CD4-positive, alpha-beta T cell (primary cell): Measurements from ENCODE around the gene EEIG1. TPM values are rescaled to one million over a fixed set of nuclear protein-coding genes. Genes with fewer than 3 reads are reported as not detected.

Experiments used
- ATAC-seq: fragments of 200-7000 bp; cut with Tn5 transposase; one replicate; pipeline ENCODE4 v1.10.0; 2022; ENCODE audit warnings: mild to moderate bottlenecking; ENCODE audit not compliant: poor library complexity
- CTCF ChIA-PET: fragments of 350-600 bp; sonication (Branson Sonifier 250); formaldehyde crosslinking; loops from one replicate; lab custom pipeline; 2021; ENCODE audit warnings: antibody characterized with exemption, inconsistent platforms; lab: Charles Lee
- POLR2A ChIA-PET: fragments of 350-600 bp; sonication (Branson Sonifier 250); formaldehyde crosslinking; loops from one replicate; lab custom pipeline; 2021; ENCODE audit warnings: antibody characterized with exemption, inconsistent platforms; lab: Charles Lee
- DNase-seq, 14 experiments: peaks; one replicate each; pipeline ENCODE4 v3.0.0-alpha.2; 2013 to 2020; ENCODE audit warnings: mixed read lengths in 2 of 14
- H3K27ac ChIP-seq, 2 donors: one replicate each; pipeline versions ENCODE4 v1.5.1 to v1.7.0; 2013; ENCODE audit warnings: low read length in 2 of 2, low read depth in 1 of 2, mild to moderate bottlenecking in 1 of 2
- H3K27me3 ChIP-seq, 2 experiments: 1 replicate in 1 of 2; 2 replicates in 1 of 2; pipeline versions ENCODE4 v1.6.1 to v1.7.0; 2013; ENCODE audit warnings: low read length in 2 of 2, control low read depth in 1 of 2, mild to moderate bottlenecking in 1 of 2, moderate library complexity in 1 of 2; ENCODE audit not compliant: insufficient read depth in 2 of 2, control insufficient read depth in 1 of 2
- H3K36me3 ChIP-seq: one replicate; pipeline ENCODE4 v1.6.1; 2013; ENCODE audit warnings: low read length, control low read depth; ENCODE audit not compliant: insufficient read depth
- H3K4me1 ChIP-seq: one replicate; pipeline ENCODE4 v1.6.1; 2013; ENCODE audit warnings: low read length, control low read depth; ENCODE audit not compliant: insufficient read depth
- H3K4me3 ChIP-seq: one replicate; pipeline ENCODE4 v1.5.1; 2013; ENCODE audit warnings: mild to moderate bottlenecking, low read length, moderate library complexity
- H3K9me3 ChIP-seq, 2 experiments: 1 replicate in 1 of 2; 2 replicates in 1 of 2; pipeline versions ENCODE4 v1.6.1 to v1.7.0; 2013; ENCODE audit warnings: low read length in 2 of 2, mild to moderate bottlenecking in 2 of 2, control low read depth in 1 of 2, moderate library complexity in 1 of 2; ENCODE audit not compliant: control insufficient read depth in 1 of 2, insufficient read depth in 1 of 2
- H3K27ac Mint-ChIP-seq: one replicate; pipeline ENCODE4 v1.8.0; 2020; ENCODE audit warnings: mixed read lengths
- H3K27me3 Mint-ChIP-seq: one replicate; pipeline ENCODE4 v1.8.0; 2021; ENCODE audit warnings: mixed read lengths
- H3K36me3 Mint-ChIP-seq: one replicate; pipeline ENCODE4 v1.8.0; 2021; ENCODE audit warnings: low read depth, mixed read lengths
- H3K4me1 Mint-ChIP-seq: one replicate; pipeline ENCODE4 v1.8.0; 2021; ENCODE audit warnings: low read depth, mixed read lengths
- H3K4me3 Mint-ChIP-seq: one replicate; pipeline ENCODE4 v1.8.0; 2020; ENCODE audit warnings: mild to moderate bottlenecking, mixed read lengths
- H3K9me3 Mint-ChIP-seq: one replicate; pipeline ENCODE4 v1.8.0; 2020; ENCODE audit warnings: mixed read lengths
- intact Hi-C, 2 experiments: fragments of 100-400 bp; cut with DNase I in 1 of 2; cut with micrococcal nuclease in 1 of 2; formaldehyde crosslinking; loops; one replicate each; pipeline versions ENCODE4 v1.15.1 to v1.9.0; 2023 to 2025; cut with DNase I, micrococcal nuclease
- total RNA-seq, 174 experiments: library from RNA in 2 of 174; stranded (reverse) in 2 of 174; gene quantifications; one replicate each; pipeline ENCODE4 v1.2.3 and lab custom pipeline; 2021 to 2026
- TF ChIP-seq, protein P1 (sequence below): fragments of 200-600 bp; IDR thresholded peaks from one replicate; pipeline ENCODE4 v1.8.0; 2022; ENCODE audit warnings: antibody characterized with exemption, mild to moderate bottlenecking

The EEIG1 gene
- total RNA-seq, 2 experiments from 2014 or later: 440 to 463 TPM

DNA sequence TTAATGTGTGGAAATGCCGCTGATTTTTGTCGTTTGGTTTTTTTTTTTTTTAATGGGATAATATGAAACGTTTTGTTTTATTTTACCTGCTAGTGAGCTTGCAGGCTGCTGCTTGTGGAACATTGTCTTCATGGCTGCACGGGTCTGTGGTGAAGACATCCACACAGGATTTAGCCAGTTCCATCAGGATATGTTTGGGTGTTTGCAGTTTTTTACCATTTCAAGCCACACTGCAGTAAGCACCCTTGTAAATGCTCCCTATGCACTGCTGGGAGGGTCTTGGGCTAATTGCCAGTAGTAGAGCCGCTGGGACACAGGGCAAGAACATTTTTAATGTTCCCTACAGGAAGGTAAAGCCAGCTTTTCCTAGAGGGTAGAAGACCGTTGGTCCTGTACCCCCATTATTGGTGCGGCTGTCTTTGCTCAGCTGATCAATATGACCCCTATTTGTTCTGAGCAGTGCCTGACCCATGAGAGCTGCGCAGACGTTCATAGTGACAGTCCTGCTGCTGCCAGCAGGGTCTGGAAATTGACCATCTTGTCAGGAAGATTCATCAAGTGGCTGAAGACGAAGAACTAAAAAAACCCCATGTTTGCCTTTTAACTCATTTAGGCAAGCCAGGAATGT is 20.5 kb upstream of the EEIG1 start:
- TF ChIP-seq, protein P1, sequence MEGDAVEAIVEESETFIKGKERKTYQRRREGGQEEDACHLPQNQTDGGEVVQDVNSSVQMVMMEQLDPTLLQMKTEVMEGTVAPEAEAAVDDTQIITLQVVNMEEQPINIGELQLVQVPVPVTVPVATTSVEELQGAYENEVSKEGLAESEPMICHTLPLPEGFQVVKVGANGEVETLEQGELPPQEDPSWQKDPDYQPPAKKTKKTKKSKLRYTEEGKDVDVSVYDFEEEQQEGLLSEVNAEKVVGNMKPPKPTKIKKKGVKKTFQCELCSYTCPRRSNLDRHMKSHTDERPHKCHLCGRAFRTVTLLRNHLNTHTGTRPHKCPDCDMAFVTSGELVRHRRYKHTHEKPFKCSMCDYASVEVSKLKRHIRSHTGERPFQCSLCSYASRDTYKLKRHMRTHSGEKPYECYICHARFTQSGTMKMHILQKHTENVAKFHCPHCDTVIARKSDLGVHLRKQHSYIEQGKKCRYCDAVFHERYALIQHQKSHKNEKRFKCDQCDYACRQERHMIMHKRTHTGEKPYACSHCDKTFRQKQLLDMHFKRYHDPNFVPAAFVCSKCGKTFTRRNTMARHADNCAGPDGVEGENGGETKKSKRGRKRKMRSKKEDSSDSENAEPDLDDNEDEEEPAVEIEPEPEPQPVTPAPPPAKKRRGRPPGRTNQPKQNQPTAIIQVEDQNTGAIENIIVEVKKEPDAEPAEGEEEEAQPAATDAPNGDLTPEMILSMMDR: no peak
- CTCF ChIA-PET: no interaction called here
- H3K27ac Mint-ChIP-seq: no peak overlapping the region
- DNase-seq (no peak), ATAC-seq (no peak)
- no peaks in the 10 kb centered on the region for H3K9me3 Mint-ChIP-seq
- H3K4me1 Mint-ChIP-seq: peaks cover 43% of the 10 kb centered on the region
- Histone ChIP-seq H3K4me3 (no peak overlapping the region), H3K27me3 (no peaks in the 10 kb centered on the region), H3K27ac (no peak overlapping the region), H3K4me1 (peaks cover 47% of the 10 kb centered on the region), H3K9me3 (no peaks in the 10 kb centered on the region), H3K36me3 (no peaks in the 10 kb centered on the region)
- no peak overlapping the region for H3K4me3 Mint-ChIP-seq
- intact Hi-C loops: no loop called here
- no peaks in the 10 kb centered on the region for H3K27me3 Mint-ChIP-seq
- POLR2A ChIA-PET: interaction anchor here (1.3 to 1.8 kb wide), 3 partner anchors 16 to 26 kb away, joined by 3 to 5 read pairs (median 4); no protein-coding TSS in a partner anchor
- H3K36me3 Mint-ChIP-seq: no peaks in the 10 kb centered on the region

DNA sequence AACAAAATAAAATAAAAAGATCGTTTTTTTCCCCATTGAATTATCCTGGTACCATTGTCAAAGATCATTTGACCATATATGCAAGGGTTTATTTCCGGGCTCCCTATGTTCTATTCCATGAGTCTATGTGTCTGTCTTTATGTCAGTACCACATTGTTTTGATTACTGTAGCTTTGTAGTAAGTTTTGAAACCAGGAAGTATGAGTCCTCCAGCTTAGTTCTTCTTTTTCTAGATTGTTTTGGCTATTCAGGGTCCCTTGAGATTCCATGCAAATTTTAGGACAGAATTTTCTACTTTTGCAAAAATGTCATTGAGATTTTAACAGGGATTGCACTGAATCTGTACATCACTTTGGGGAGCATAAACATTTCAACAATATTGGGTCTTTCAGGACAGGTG is 18.7 kb upstream of the EEIG1 start:
- POLR2A ChIA-PET: interaction anchor here (0.7 to 1.3 kb wide), 3 partner anchors 14 to 28 kb away, joined by 3 to 4 read pairs (median 3); partner anchors contain the start of gene EEIG1
- H3K4me1 ChIP-seq: peaks cover 29% of the 10 kb centered on the region
- no peaks in the 10 kb centered on the region for H3K36me3 Mint-ChIP-seq
- H3K27me3 ChIP-seq: no peaks in the 10 kb centered on the region
- CTCF ChIA-PET: interaction anchor here (1.2 kb wide), 1 partner anchor 44 kb away, joined by 3 read pairs; no protein-coding TSS in a partner anchor
- H3K4me3 ChIP-seq: no peak overlapping the region
- DNase-seq (no peak), ATAC-seq (no peak)
- no peaks in the 10 kb centered on the region for H3K9me3 Mint-ChIP-seq
- TF ChIP-seq, protein P1: no peak
- no peaks in the 10 kb centered on the region for H3K36me3 ChIP-seq
- no peaks in the 10 kb centered on the region for H3K27me3 Mint-ChIP-seq
- H3K4me1 Mint-ChIP-seq: peaks cover 27% of the 10 kb centered on the region
- no peak overlapping the region for H3K27ac Mint-ChIP-seq
- H3K27ac ChIP-seq: no peak overlapping the region
- intact Hi-C loops: no loop called here
- H3K9me3 ChIP-seq: no peaks in the 10 kb centered on the region
- peak overlapping the region; percentile 38 for H3K4me3 Mint-ChIP-seq

DNA sequence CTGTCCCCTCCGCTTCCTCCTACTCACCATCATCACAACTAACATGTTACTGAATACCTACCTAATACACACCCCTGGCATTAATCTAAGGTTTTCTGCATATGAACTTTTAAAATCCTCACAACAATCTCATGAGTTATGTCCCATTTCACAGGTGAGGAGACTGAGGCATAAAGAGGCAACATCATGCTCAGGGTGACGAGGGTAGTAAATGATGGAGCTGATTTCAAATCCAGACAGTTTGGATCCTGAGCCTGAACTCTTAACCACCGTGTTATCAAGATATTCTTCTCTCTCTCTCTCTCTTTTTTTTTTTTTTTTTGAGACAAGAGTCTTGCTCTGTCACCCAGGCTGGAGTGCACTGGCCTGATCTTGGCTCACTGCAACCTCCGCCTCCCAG is 12.9 kb upstream of the EEIG1 start:
- TF ChIP-seq, protein P1: no peak
- no peak overlapping the region for H3K4me3 Mint-ChIP-seq
- Histone ChIP-seq H3K4me3 (no peak overlapping the region), H3K9me3 (no peaks in the 10 kb centered on the region), H3K27me3 (no peaks in the 10 kb centered on the region), H3K4me1 (peaks cover 22% of the 10 kb centered on the region), H3K36me3 (no peaks in the 10 kb centered on the region), H3K27ac (no peak overlapping the region)
- intact Hi-C loops: no loop called here
- no peaks in the 10 kb centered on the region for H3K36me3 Mint-ChIP-seq
- no peak overlapping the region for H3K27ac Mint-ChIP-seq
- ChIA-PET POLR2A (interaction anchor here (1.0 to 1.2 kb wide), 2 partner anchors 12 to 14 kb away, joined by 3 to 4 read pairs; no protein-coding TSS in a partner anchor), CTCF (interaction anchor here (1.4 kb wide), 1 partner anchor 51 kb away, joined by 3 read pairs; no protein-coding TSS in a partner anchor)
- peaks cover 39% of the 10 kb centered on the region for H3K4me1 Mint-ChIP-seq
- no peaks in the 10 kb centered on the region for H3K9me3 Mint-ChIP-seq
- ATAC-seq (no peak), DNase-seq (no peak)
- no peaks in the 10 kb centered on the region for H3K27me3 Mint-ChIP-seq
